ENCODE data around the gene ZBTB17.

Gene ZBTB17

DNA sequence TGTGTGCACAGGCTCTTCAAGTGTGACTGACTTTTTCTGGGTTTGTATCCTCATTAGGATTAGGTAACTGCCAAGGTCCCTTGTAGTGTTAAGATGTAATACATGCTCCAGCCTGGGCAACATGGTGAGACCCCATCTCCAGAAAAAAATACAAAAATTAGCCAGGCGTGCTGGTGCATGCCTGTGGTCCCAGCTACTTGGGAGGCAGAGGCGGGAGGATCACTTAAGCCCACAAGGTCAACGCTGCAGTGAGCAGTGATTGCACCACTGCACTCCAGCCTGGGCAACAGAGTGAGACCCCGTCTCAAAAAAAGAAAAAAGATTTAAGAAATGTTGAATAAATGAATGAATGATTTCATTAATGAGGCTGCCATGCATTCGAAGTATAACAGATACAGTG, 15.1 kb downstream of the ZBTB17 start:
- DNase-seq (ENCODE audit: low read depth): no peak

GRCh38 chr1:15959827-15960446, 16.0 kb downstream of the ZBTB17 start:
- no peak for DNase-seq (ENCODE audit: low read depth)

DNA sequence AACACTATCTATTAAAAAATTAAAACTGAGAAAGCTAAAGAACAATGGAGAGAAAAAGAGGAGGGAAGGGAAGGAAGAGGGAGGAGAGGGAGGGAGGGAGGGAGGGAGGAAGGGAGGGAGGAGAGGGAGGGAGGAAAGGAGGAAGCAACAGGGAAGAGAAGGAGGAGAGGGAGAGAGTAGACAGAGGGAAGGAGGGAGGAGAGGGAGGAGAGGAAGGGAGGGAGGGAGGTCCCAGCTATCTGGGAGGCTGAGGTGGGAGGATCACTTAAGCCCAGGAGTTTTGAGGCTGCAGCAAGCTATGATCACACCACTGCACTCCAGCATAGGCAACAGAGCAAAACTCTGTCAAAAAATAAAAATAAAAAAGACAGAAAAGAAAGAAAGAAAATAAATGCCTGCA, 16.5 kb downstream of the ZBTB17 start:
- no peak for DNase-seq (ENCODE audit: low read depth)

DNA sequence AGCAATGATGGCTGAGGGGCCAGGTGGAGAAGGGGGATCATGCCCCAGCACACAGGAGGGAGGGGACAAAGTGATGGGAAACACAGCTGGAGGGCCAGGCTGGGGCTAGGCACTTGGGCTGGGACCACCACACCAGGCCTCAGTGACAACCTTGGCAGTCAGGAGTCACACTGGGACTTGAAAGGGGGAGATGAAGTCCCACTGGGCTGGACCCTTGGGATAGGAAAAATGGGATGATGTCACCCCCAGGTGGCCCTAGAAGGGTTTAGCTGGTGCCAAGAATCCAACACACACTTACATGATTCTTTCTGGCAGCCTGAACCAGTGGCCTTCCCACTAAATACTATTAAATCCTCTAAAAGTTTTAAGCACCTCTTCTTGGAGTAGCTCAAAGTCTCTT, 17.1 kb downstream of the ZBTB17 start:
- no peak for DNase-seq (ENCODE audit: low read depth)

- no peak for DNase-seq (ENCODE audit: low read depth)
Measured at GRCh38 chr1:15958111-15958510, 17.8 kb downstream of the ZBTB17 start.

- no peak for DNase-seq (ENCODE audit: low read depth)
Measured at GRCh38 chr1:15957221-15958095, 18.4 kb downstream of the ZBTB17 start.

- DNase-seq (ENCODE audit: low read depth): no peak
Measured at GRCh38 chr1:15956150-15956549, 19.8 kb downstream of the ZBTB17 start.

DNA sequence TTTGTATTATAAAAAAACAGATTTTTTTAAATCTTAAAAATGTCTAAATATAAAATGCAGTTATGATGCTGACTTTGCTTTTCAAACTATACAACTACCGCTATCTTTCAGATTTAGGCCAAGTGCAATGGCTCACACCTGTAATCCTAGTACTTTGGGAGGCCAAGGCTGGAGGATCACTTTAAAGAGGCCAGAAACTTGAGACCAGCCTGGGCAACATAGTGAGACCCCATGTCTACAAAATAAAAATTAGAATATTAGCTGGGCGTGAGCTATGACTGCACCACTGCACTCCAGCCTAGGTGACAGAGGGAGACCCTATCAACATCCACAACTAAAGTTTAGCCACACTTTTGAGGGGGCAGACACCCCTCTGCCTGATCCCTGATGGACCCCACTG, 20.3 kb downstream of the ZBTB17 start:
- DNase-seq (ENCODE audit: low read depth): no peak

DNA sequence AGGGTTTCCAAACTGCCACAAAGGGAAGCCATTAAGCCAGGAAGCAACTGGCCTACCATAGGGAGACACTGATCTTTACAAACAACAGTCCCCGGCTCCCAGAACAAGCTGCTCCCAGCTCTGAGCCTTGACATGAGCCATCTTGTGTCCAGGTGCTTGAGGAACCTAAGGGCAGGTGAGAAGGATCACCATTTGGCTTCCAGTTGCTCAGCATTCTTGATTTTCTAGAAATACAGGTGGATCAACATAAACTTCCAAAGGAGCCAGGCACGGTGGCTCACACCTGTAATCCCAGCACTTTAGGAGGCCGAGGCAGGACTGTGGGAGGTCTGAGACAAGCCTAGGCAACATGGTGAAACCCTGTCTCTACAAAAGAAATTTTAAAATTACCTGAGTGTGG, 21.6 kb downstream of the ZBTB17 start:
- DNase-seq (ENCODE audit: low read depth): no peak

GRCh38 chr1:15953791-15954241, 22.1 kb downstream of the ZBTB17 start:
- DNase-seq (ENCODE audit: low read depth): no peak

GRCh38 chr1:15953294-15953771, 22.6 kb downstream of the ZBTB17 start:
- no peak for DNase-seq (ENCODE audit: low read depth)

DNA sequence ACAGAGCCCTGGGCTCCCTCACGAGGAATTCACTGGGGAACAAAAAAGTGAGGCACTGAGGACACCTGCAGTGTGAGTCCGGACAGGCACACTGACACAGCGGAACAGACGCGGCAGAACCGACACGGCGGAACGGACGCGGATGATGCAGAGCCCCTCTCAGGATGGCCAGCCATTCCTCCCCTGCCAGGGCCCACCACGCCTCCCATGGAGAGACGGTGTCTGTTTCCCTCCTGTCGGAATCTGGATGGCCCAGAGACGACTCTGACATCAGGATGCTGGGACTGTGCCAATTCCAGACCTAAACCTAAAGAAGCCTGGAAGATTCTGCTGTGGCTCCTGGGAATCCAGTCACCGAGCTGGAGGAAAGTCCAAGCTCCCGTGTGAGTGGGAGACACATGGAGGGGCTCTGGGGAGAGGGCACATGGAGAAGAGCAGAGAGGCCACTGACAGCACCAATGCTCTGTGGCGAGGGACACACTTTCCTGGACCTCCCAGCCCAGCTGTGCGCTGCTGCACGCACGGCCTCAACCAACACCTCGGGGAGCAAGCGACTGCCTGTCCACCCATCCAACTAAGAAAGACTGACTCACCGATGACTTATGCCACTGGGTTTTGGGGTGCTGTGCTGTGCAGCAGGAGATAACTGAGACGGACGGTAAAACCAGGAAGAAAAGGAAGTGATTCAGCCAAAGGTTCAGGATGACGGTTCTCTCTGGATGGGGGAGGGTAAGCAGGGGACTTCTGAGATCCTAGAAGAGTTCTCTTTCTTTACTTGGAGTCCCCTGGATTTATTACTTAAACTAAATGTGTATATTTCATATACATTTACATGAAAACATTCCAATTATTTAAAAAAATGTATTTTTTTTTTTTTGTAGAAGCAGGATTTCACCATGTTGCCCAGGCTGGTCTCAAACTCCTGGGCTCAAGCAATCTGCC, 23.3 kb downstream of the ZBTB17 start:
- DNase-seq (ENCODE audit: low read depth): peak; percentile 94

DNA sequence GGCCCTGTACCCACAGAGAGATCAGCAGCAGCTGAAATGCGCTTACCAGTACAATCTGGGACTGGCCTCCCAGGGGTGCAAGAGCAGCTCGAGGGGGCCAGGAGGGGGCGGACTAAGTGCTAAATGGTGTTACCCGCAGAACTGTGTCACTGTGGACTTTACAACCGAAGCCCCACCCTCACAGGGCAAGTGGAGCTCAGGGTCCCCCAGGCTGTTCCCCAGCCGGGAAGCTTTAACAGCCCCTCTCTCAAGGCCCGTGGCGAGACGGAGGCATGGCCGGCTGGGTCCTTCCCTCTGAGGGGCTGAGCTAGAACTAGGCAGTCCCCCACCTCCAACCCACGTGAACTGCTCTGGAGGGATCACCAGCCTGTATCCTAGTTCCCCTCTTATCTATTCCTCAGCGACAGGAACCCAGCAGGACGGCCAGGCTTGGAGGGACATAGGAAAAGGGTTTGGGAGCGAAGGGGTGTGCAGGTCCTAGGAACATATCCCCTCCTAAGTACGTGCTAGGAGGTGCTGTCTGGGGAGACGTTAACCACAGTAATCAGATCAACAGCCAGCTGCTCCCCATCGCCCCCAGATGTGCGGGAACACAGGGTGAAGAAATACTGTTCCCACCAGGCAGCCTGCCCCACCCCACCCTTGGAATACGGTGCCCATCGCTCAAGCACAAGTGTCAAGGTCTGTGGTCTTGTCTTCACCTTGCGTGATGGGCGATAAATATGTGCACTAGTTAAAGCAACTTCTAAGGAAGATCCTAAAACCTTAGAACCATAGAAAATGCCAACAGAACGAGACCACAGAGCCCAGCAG, 24.4 kb downstream of the ZBTB17 start:
- no peak for DNase-seq (ENCODE audit: low read depth)

DNA sequence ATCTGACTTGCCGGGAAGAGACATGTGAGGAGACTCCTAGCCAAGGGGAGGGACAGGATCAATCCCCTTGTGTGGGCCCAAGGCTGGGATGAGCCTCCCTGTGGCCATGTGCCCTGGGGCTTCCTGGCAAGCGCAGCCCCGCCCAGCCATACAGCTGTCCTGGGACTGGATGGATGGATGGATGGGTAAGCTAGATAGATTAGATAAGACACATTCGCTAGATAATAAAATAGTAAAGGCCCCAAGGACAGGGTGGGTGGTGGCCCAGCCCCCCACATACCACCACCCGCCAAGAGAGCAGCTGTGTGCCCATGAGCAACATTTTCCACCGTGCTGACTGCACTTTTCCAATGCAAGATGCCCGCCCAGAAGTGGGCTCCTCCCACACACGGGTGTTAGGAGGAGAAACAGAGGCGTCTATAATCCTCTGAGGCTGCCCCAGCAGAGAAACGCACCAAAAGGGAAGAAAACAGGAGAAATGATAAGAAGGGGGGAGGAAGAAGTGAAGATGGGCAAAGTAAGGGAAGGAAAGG, 25.1 kb downstream of the ZBTB17 start:
- no peak for DNase-seq (ENCODE audit: low read depth)

GRCh38 chr1:15950302-15950701, 25.6 kb downstream of the ZBTB17 start:
- no peak for DNase-seq (ENCODE audit: low read depth)

- peak; percentile 85 for DNase-seq (ENCODE audit: low read depth)
Measured at GRCh38 chr1:15949453-15950245, 26.3 kb downstream of the ZBTB17 start.

- DNase-seq (ENCODE audit: low read depth): peak; percentile 76
Measured at GRCh38 chr1:15948595-15949452, 27.1 kb downstream of the ZBTB17 start.

DNA sequence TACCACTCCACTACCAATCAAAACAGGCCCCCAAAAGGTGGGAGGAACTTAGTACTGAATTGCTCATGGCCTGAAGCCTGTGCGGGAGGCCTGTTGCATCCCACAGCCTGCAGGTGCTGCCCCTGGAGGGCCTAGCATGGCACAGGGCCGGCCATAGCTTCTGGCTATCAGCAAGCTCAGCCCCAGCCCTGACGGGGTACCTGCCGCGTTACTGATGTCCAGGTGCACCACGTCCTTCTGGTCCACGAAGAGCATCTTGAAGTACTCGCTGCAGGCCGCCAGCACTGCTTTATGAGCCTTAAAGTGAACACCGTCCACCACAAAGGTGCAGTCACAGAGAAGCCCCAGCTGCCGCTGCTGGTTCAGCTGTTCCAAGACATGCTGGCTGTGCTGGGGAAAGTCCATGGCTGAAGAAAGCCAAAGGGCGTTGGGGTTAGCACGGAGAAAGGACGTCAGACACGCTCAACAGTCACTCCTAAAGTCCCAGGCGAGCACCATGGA, 27.8 kb downstream of the ZBTB17 start:
- DNase-seq (ENCODE audit: low read depth): no peak
